Activated CD8-positive, alpha-beta memory T cell treated with anti-CD3 and anti-CD28 coated beads, Interleukin-2, amount 50 U/mL, for 1 hour (primary cell): ENCODE results near the gene IFITM5.
"Not testable (repeated sequence)": the region's sequence is repeated elsewhere in the genome, so short reads cannot be mapped to it uniquely, and the experiment has no call there.

ENCODE experiments used
- DNase-seq: peaks from one replicate; pipeline ENCODE4 v3.0.0-alpha.2; 2020; ENCODE audit errors: extremely low read depth

IFITM5 gene

GRCh38 chr11:284105-285020 lies 15.0 kb downstream of the IFITM5 start:
- no peak for DNase-seq

- DNase-seq = no peak
These were observed 15.8 kb downstream of the IFITM5 start for GRCh38 chr11:283405-284104.

- no peak for DNase-seq
These were observed 16.5 kb downstream of the IFITM5 start for GRCh38 chr11:282630-283360.

- no peak for DNase-seq
These were observed 17.2 kb downstream of the IFITM5 start for GRCh38 chr11:282171-282570.

DNA sequence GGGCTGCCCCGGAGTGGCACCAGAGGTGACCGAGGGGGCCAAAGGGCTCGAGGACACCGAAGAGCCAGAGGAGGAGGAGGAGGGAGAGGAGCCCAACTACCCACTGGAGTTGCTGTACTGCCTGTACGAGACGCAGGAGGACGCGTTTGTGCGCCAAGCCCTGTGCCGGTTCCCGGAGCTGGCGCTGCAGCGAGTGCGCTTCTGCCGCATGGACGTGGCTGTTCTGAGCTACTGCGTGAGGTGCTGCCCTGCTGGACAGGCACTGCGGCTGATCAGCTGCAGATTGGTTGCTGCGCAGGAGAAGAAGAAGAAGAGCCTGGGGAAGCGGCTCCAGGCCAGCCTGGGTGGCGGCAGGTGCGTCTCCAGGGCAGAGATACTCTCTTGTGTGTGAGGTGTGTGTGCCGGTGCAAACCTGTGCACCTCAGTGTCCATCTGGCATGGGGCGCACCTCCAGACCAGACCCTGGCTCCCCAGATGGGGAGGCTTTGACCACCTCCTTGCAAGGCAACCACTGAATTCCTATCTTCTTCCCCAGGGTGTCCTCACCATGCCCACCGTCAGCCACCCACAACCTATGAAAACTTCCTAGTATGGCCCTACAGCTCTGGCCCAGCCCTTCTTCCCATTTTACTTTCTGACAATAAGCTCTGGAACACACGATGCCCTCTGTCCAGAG lies 17.7 kb downstream of the IFITM5 start:
- DNase-seq = no peak

DNA sequence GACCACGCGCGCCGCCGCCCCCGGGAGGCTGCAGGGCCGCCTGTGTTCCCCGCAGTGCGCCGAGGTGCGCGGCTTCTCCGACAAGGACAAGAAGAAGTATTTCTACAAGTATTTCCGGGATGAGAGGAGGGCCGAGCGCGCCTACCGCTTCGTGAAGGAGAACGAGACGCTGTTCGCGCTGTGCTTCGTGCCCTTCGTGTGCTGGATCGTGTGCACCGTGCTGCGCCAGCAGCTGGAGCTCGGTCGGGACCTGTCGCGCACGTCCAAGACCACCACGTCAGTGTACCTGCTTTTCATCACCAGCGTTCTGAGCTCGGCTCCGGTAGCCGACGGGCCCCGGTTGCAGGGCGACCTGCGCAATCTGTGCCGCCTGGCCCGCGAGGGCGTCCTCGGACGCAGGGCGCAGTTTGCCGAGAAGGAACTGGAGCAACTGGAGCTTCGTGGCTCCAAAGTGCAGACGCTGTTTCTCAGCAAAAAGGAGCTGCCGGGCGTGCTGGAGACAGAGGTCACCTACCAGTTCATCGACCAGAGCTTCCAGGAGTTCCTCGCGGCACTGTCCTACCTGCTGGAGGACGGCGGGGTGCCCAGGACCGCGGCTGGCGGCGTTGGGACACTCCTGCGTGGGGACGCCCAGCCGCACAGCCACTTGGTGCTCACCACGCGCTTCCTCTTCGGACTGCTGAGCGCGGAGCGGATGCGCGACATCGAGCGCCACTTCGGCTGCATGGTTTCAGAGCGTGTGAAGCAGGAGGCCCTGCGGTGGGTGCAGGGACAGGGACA lies 18.4 kb downstream of the IFITM5 start:
- no peak for DNase-seq

DNA sequence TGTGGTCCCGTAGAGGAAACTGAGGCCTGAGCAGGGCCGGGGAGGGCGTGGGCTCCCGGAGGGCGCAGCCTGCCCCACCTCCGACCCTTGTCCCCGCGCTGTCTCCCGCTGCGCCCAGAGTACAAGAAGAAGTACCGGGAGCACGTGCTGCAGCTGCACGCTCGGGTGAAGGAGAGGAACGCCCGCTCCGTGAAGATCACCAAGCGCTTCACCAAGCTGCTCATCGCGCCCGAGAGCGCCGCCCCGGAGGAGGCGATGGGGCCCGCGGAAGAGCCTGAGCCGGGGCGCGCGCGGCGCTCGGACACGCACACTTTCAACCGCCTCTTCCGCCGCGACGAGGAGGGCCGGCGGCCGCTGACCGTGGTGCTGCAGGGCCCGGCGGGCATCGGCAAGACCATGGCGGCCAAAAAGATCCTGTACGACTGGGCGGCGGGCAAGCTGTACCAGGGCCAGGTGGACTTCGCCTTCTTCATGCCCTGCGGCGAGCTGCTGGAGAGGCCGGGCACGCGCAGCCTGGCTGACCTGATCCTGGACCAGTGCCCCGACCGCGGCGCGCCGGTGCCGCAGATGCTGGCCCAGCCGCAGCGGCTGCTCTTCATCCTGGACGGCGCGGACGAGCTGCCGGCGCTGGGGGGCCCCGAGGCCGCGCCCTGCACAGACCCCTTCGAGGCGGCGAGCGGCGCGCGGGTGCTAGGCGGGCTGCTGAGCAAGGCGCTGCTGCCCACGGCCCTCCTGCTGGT lies 19.2 kb downstream of the IFITM5 start:
- DNase-seq = no peak

DNA sequence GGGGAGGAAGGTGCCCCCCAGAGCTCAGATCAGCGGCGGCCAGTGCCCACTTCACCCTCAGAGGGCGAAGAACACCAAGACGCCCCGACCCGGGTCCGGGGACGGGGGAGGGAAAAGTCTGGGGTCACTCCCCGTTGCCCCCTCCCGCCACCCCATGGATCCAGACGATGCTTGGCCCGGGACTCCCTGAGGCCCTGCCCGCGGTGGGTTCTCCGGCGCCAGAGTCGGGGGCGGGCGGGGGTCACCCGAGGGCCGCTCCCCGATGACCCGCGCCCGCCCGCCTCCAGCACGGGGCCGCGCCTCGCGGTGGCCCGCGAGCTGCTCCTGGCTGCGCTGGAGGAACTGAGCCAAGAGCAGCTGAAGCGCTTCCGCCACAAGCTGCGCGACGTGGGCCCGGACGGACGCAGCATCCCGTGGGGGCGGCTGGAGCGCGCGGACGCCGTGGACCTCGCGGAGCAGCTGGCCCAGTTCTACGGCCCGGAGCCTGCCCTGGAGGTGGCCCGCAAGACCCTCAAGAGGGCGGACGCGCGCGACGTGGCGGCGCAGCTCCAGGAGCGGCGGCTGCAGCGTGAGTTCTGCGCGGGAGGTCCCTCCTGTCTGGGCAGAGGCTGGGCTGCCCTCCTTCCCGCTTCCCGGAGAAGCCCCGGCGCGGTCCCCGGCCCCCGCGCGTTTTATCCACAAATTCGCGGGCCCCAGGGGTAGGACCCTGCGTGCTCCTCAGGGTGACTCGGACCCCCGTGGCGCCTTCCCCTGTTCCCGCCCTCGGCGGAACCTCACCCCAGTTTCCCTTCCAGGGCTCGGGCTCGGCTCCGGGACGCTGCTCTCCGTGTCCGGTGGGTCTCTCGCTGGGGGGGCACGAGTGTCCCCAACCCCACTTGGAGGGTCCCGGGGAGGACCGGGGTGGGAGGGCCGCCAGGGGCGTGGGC lies 20.0 kb downstream of the IFITM5 start:
- DNase-seq = no peak

DNA sequence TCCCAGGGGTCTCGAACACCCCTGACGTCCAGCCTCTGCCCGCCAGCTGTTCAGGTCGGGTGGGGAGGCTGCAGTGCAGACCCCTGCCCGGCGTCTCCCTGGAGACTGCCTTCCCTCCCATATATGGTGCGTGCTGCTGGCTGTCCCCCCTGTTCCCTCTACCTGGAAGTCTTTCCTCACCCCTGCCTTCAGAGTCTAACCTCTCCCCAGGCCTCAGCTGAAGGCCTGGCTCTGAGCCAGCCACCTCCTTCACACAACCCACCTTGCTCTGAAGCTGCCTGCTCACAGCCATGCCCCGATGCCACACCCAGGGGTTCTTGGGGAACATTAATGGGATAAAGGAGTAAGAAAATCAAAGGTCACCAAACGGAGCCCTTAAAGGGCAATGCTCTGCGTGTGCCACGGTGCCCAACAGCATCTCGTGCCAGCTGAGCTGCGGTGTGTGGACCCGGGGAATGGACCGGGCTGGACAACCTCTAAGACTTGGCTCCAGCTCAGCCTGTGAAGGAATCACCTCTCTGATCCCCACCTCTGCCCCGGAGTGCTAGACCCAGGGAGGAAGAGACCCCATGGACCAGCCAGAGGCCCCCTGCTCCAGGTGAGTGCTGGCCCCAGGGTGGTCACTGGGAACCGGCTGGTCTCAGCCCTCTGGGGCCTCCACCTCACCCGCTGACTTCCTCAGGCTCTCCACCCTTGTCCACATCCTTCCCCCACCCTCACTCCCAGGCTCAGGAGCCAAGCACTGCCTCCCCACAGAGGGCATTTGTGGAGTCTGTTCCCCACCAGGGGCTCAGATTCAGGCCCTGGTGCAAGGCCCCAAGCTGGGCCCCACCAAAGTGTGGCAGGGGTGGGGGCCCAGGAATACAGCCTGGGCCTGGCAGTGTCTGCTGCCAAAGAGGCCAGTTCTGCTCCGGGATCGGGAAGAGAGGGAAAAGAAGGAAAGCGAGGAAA lies 21.1 kb downstream of the IFITM5 start, which contains the start of gene NLRP6:
NLRP6 (plus strand) TSS at position 407 of the 951 bp plus-strand sequence; CDS start at position 570, 163 bp downstream.
- DNase-seq = no peak

DNA sequence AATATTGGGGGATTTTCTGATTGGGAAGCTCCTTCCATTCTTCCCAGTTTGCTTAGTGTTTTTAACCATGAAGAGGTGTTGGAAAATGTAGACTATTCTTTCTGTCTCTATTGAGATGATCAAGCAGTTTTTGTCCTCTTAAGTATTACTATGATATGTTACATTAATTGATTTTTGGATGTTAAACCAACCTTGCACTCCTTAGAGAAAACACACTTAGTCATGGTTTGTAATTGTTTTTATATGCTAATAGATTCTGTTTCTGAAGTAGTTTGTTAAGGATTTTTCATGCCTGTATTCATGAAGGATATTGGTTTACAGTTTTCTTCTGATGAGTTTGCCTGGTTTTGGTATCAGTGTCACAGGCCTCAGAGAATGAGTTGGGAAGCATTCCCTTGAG lies 23.1 kb downstream of the IFITM5 start:
- no peak for DNase-seq

DNA sequence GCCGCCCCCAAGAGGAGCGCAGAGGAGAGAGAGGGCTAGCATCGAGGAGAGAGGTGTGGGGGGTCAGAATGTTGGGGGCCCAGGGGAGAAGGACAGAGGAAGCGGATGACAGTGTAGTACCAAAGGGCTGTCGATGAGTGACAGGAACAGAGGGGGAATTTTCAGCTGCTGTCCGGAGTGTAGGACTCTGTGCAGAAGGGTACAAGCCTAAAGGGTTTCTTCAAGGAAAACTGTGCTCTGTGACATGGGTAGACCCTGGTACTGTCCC lies 26.5 kb downstream of the IFITM5 start:
- DNase-seq = no peak

- no peak for DNase-seq
These were observed 27.0 kb downstream of the IFITM5 start for GRCh38 chr11:272195-272930.

- DNase-seq = no peak
These were observed 28.0 kb downstream of the IFITM5 start for GRCh38 chr11:271319-271715.

DNA sequence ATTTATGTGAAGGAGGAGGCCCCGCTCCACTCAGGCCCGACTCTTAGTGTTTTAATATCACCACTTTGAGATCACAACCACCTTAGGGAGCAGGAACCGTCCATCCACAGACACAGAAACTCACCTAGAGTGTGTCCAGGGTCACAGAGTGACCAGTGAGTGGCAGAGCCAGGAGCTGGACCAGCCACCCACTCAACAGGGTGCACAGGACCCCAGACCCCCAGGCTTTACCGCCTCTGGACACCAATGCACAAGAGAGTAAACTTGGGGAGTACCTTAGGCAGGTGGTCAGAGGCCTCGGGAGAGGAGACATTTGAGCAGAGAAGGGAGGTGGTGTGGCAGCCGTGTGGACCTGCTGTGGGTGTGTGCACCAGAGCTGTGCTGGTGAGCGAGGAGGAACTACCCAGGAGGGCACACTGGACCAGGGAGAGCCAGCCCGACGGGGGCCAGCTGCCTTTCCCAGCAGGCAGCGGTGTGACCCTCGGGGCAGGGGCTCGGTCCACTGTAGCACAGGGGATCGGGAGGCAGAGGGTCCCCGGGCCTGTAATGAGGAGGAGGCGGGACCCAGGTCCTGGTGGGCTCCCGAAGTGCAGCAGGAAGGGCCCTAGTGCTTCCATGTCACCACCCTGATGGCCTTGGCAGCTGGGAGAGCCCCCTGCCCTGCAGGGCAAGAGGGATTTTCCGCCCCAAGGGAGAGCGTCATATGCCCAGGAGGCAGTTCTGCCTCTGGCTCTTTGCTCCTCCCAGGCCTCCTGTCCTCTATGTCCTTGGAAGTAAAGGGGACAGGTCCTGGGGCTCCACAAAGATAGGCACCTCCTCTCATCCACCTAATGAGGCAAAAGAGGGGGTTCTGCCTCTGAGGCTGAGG lies 28.6 kb downstream of the IFITM5 start:
- no peak for DNase-seq

GRCh38 chr11:269146-269890 lies 30.0 kb downstream of the IFITM5 start:
- no peak for DNase-seq

DNA sequence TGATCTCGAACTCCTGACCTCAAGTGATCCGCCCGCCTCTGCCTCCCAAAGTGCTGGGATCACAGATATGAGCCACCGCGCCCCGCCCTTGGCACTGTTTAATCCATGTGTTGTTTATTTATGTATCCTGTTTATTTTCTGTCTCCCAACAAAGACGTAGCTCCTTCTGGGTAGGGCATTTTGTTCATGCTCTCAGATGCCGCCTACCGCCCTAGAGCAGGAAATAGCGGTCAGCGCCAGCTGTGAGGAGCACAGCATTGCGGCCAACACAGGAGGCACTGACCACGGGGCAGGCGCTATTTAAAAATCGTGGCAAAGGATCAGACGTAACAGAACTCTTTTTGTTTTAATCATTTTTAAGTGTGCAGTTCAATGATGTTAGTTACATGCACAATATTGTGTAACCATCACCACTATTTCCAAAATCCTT lies 30.6 kb downstream of the IFITM5 start:
- not testable (repeated sequence) for DNase-seq
